Activated T-helper 17 cell treated with anti-CD3 and anti-CD28 coated beads, Interleukin-2, amount 50 U/mL, for 72 hours (primary cell): Measurements from ENCODE around the gene VGLL4. TPM values are rescaled to one million over a fixed set of nuclear protein-coding genes. Genes with fewer than 3 reads are reported as not detected.
"Not testable (repeated sequence)": the region's sequence is repeated elsewhere in the genome, so short reads cannot be mapped to it uniquely, and the experiment has no call there.

Source experiments
- ATAC-seq: fragments of 150-1000 bp; cut with Tn5 transposase; replicated peaks from 2 replicates; pipeline ENCODE4 v1.10.0; 2021; ENCODE audit warnings: mild to moderate bottlenecking, moderate library complexity
- H3K27ac Mint-ChIP-seq: one replicate; pipeline ENCODE4 v1.8.0; 2022; ENCODE audit warnings: mixed read lengths
- H3K27me3 Mint-ChIP-seq: one replicate; pipeline ENCODE4 v1.8.0; 2022; ENCODE audit warnings: mixed read lengths
- H3K36me3 Mint-ChIP-seq: one replicate; pipeline ENCODE4 v1.8.0; 2022; ENCODE audit warnings: low read depth, mild to moderate bottlenecking, mixed read lengths
- H3K4me1 Mint-ChIP-seq: one replicate; pipeline ENCODE4 v1.8.0; 2022; ENCODE audit warnings: mixed read lengths
- H3K4me3 Mint-ChIP-seq: one replicate; pipeline ENCODE4 v1.8.0; 2022; ENCODE audit warnings: mild to moderate bottlenecking, mixed read lengths
- H3K9me3 Mint-ChIP-seq: one replicate; pipeline ENCODE4 v1.8.0; 2022; ENCODE audit warnings: mixed read lengths
- total RNA-seq, 2 donors: library from RNA; stranded (reverse); gene quantifications; one replicate each; pipeline ENCODE4 v1.2.3, GENCODE V29; 2022

VGLL4 gene
- total RNA-seq, 2 donors from 2014 or later: 34.3 to 42.4 TPM

GRCh38 chr3:11581237-11582190 is 62.2 kb downstream of the VGLL4 start:
- Mint-ChIP-seq H3K36me3 (peaks cover 12% of the 10 kb centered on the region), H3K4me3 (no peak overlapping the region), H3K27me3 (no peaks in the 10 kb centered on the region), H3K27ac (no peak overlapping the region), H3K4me1 (peaks cover 36% of the 10 kb centered on the region), H3K9me3 (no peaks in the 10 kb centered on the region)
- ATAC-seq: no peak

GRCh38 chr3:11580645-11581044 is 63.1 kb downstream of the VGLL4 start:
- Mint-ChIP-seq H3K4me3 (no peak overlapping the region), H3K27me3 (no peaks in the 10 kb centered on the region), H3K9me3 (no peaks in the 10 kb centered on the region), H3K27ac (no peak overlapping the region), H3K4me1 (peaks cover 28% of the 10 kb centered on the region), H3K36me3 (peaks cover 9% of the 10 kb centered on the region)
- no peak for ATAC-seq

GRCh38 chr3:11578169-11578568 is 65.5 kb downstream of the VGLL4 start:
- no peak for ATAC-seq
- Mint-ChIP-seq H3K9me3 (no peaks in the 10 kb centered on the region), H3K4me1 (peaks cover 25% of the 10 kb centered on the region), H3K4me3 (no peak overlapping the region), H3K27me3 (no peaks in the 10 kb centered on the region), H3K36me3 (no peaks in the 10 kb centered on the region), H3K27ac (peak overlapping the region; percentile 4)

GRCh38 chr3:11576453-11576852 is 67.3 kb downstream of the VGLL4 start:
- Mint-ChIP-seq H3K36me3 (no peaks in the 10 kb centered on the region), H3K27ac (no peak overlapping the region), H3K4me3 (no peak overlapping the region), H3K9me3 (no peaks in the 10 kb centered on the region), H3K27me3 (no peaks in the 10 kb centered on the region), H3K4me1 (peaks cover 17% of the 10 kb centered on the region)
- ATAC-seq: no peak

- peaks cover 17% of the 10 kb centered on the region for H3K4me1 Mint-ChIP-seq
- no peak for ATAC-seq
These were observed 68.0 kb downstream of the VGLL4 start for GRCh38 chr3:11575677-11576076.

GRCh38 chr3:11574981-11575669 is 68.6 kb downstream of the VGLL4 start:
- Mint-ChIP-seq H3K27ac (no peak overlapping the region), H3K27me3 (no peaks in the 10 kb centered on the region), H3K9me3 (no peaks in the 10 kb centered on the region), H3K4me3 (no peak overlapping the region), H3K36me3 (no peaks in the 10 kb centered on the region), H3K4me1 (peaks cover 16% of the 10 kb centered on the region)
- no peak for ATAC-seq

More at GRCh38 chr3:11575677-11576076, 68.0 kb downstream of the VGLL4 start:
- Mint-ChIP-seq H3K4me3 (no peak overlapping the region), H3K36me3 (no peaks in the 10 kb centered on the region), H3K27me3 (no peaks in the 10 kb centered on the region), H3K9me3 (no peaks in the 10 kb centered on the region), H3K27ac (no peak overlapping the region)

GRCh38 chr3:11572660-11573059 is 71.1 kb downstream of the VGLL4 start:
- not testable (repeated sequence) for H3K36me3 Mint-ChIP-seq, H3K27ac Mint-ChIP-seq, H3K9me3 Mint-ChIP-seq, ATAC-seq, H3K4me3 Mint-ChIP-seq, H3K27me3 Mint-ChIP-seq, H3K4me1 Mint-ChIP-seq

GRCh38 chr3:11570789-11571495 is 72.8 kb downstream of the VGLL4 start:
- Mint-ChIP-seq H3K27me3 (no peaks in the 10 kb centered on the region), H3K4me3 (no peak overlapping the region), H3K4me1 (no peaks in the 10 kb centered on the region), H3K9me3 (no peaks in the 10 kb centered on the region), H3K27ac (peak overlapping the region; percentile 66), H3K36me3 (peaks cover 15% of the 10 kb centered on the region)
- ATAC-seq: no peak

- H3K36me3 Mint-ChIP-seq: peaks cover 22% of the 10 kb centered on the region
- no peaks in the 10 kb centered on the region for H3K27me3 Mint-ChIP-seq
- H3K4me3 Mint-ChIP-seq: no peak overlapping the region
- H3K4me1 Mint-ChIP-seq: no peaks in the 10 kb centered on the region
- ATAC-seq: no peak
- H3K27ac Mint-ChIP-seq: peak overlapping the region; percentile 66
- no peaks in the 10 kb centered on the region for H3K9me3 Mint-ChIP-seq
These were observed 73.5 kb downstream of the VGLL4 start for GRCh38 chr3:11570251-11570650.

- Mint-ChIP-seq H3K27ac (no peak overlapping the region), H3K4me3 (no peak overlapping the region), H3K36me3 (peaks cover 25% of the 10 kb centered on the region), H3K4me1 (no peaks in the 10 kb centered on the region), H3K9me3 (no peaks in the 10 kb centered on the region), H3K27me3 (no peaks in the 10 kb centered on the region)
- no peak for ATAC-seq
These were observed 74.5 kb downstream of the VGLL4 start for GRCh38 chr3:11569156-11569741.

- no peak overlapping the region for H3K4me3 Mint-ChIP-seq
These were observed 75.1 kb downstream of the VGLL4 start for GRCh38 chr3:11568503-11569155.

GRCh38 chr3:11567516-11568467 is 75.9 kb downstream of the VGLL4 start:
- no peak for ATAC-seq
- Mint-ChIP-seq H3K27me3 (no peaks in the 10 kb centered on the region), H3K27ac (peak overlapping the region; percentile 54), H3K4me1 (no peaks in the 10 kb centered on the region), H3K4me3 (no peak overlapping the region), H3K9me3 (no peaks in the 10 kb centered on the region), H3K36me3 (peaks cover 35% of the 10 kb centered on the region)

More at GRCh38 chr3:11568503-11569155, 75.1 kb downstream of the VGLL4 start:
- no peak for ATAC-seq
- peak overlapping the region; percentile 54 for H3K27ac Mint-ChIP-seq
- H3K27me3 Mint-ChIP-seq: no peaks in the 10 kb centered on the region
- no peaks in the 10 kb centered on the region for H3K9me3 Mint-ChIP-seq
- no peaks in the 10 kb centered on the region for H3K4me1 Mint-ChIP-seq
- peaks cover 30% of the 10 kb centered on the region for H3K36me3 Mint-ChIP-seq

GRCh38 chr3:11566916-11567315 is 76.8 kb downstream of the VGLL4 start:
- Mint-ChIP-seq H3K27ac (no peak overlapping the region), H3K4me3 (no peak overlapping the region), H3K4me1 (no peaks in the 10 kb centered on the region), H3K27me3 (no peaks in the 10 kb centered on the region), H3K36me3 (peaks cover 40% of the 10 kb centered on the region), H3K9me3 (no peaks in the 10 kb centered on the region)
- ATAC-seq: no peak
